GM21526 (cell line): ENCODE data around the gene CCT2.
A peak's percentile ranks its signal among the peaks of the same experiment; 100 is the strongest.

ENCODE experiments used
- ATAC-seq: cut with Tn5 transposase; IDR thresholded peaks from one replicate; pipeline ENCODE4 v1.9.1; 2021; ENCODE audit warnings: moderate library complexity; ENCODE audit not compliant: unreplicated experiment, low FRiP score

Gene CCT2

GRCh38 chr12:69585189-69586062 is at the start of gene CCT2:
CCT2 (plus strand) TSS chr12:69585459; CDS start chr12:69585522, 63 bp downstream.
- ATAC-seq, result peak; percentile 97

GRCh38 chr12:69540987-69541386 is 44.3 kb upstream of the CCT2 start:
- no peak for ATAC-seq

- ATAC-seq, result no peak
These were observed 41.2 kb upstream of the CCT2 start for GRCh38 chr12:69544087-69544486.

- ATAC-seq, result no peak
These were observed 40.2 kb upstream of the CCT2 start for GRCh38 chr12:69545081-69545480.

GRCh38 chr12:69546693-69547438 is 38.4 kb upstream of the CCT2 start:
- no peak for ATAC-seq

- ATAC-seq, result no peak
These were observed 36.6 kb upstream of the CCT2 start for GRCh38 chr12:69548687-69549086.

GRCh38 chr12:69550569-69551350 is 34.5 kb upstream of the CCT2 start:
- no peak for ATAC-seq

GRCh38 chr12:69553628-69554248 is 31.5 kb upstream of the CCT2 start:
- ATAC-seq, result no peak

GRCh38 chr12:69555461-69555860 is 29.8 kb upstream of the CCT2 start:
- ATAC-seq, result no peak

- no peak for ATAC-seq
These were observed 28.9 kb upstream of the CCT2 start for GRCh38 chr12:69556383-69556782.

GRCh38 chr12:69563166-69563762 is 22.0 kb upstream of the CCT2 start:
- no peak for ATAC-seq

- ATAC-seq, result no peak
These were observed 18.7 kb upstream of the CCT2 start for GRCh38 chr12:69566603-69567002.

- ATAC-seq, result no peak
These were observed 16.0 kb upstream of the CCT2 start for GRCh38 chr12:69569236-69569635.

GRCh38 chr12:69570000-69570516 is 15.2 kb upstream of the CCT2 start:
- ATAC-seq, result no peak

- ATAC-seq, result peak; percentile 68
These were observed 14.5 kb upstream of the CCT2 start for GRCh38 chr12:69570545-69571399.

- ATAC-seq, result no peak
These were observed 9.9 kb upstream of the CCT2 start for GRCh38 chr12:69575346-69575745.

GRCh38 chr12:69578283-69578682 is 7.0 kb upstream of the CCT2 start:
- no peak for ATAC-seq

- no peak for ATAC-seq
These were observed 6.2 kb upstream of the CCT2 start for GRCh38 chr12:69579029-69579428.

- no peak for ATAC-seq
These were observed 5.2 kb upstream of the CCT2 start for GRCh38 chr12:69580074-69580473.
